ENCODE data around the gene SPDYE2B.
"Not testable (repeated sequence)": the region's sequence is repeated elsewhere in the genome, so short reads cannot be mapped to it uniquely, and the experiment has no call there.

SPDYE2B gene, protein sequence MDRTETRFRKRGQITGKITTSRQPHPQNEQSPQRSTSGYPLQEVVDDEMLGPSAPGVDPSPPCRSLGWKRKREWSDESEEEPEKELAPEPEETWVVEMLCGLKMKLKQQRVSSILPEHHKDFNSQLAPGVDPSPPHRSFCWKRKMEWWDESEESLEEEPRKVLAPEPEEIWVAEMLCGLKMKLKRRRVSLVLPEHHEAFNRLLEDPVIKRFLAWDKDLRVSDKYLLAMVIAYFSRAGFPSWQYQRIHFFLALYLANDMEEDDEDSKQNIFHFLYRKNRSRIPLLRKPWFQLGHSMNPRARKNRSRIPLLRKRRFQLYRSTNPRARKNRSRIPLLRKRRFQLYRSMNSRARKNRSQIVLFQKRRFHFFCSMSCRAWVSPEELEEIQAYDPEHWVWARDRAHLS

DNA sequence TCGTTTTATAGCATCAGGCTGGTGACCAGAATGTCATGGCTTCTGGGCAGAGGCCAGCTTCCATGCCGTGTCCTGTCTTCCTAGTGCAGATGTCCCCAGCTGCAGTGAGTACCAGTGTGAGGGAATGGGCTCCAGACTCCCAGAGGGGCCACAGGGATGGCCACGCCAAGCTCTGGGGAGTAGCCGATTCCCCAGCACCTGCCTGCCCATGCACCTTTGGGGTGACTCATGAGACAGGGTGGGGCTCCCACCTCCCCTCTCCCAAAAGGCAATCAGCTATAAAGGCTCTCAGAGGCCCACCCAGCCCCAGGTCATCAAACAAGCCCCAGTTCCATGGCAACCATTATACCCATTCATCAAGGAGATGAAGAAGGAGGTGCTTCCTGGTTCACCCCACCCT, at the start of gene SPDYE2B:
Gene SPDYE2B, plus strand, starts transcription at position 396 of the 400 bp plus-strand sequence. CDS start 2,030 bp downstream, outside the sequence.
- DNase-seq, result not testable (repeated sequence)

DNA sequence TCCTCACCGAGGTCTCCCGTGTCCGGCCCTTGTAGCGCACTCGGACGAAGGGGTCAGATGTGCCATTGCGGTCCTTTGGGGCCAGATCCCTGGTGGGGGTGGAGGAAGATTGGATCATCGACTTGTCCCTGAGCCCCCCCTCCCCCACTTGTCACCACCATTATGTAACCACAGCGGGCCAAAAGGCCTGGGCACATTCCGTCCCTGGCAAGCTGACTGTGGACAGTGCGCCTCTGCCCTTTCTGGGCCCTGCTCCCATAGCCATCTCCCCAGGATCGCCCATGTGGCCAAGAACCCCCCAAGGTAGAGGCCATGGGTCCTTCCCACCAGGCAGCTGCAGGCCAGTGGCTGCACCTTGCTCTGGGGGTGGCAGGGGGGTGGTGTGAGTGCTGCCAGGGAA, 47.8 kb upstream of the SPDYE2B start:
- not testable (repeated sequence) for DNase-seq

DNA sequence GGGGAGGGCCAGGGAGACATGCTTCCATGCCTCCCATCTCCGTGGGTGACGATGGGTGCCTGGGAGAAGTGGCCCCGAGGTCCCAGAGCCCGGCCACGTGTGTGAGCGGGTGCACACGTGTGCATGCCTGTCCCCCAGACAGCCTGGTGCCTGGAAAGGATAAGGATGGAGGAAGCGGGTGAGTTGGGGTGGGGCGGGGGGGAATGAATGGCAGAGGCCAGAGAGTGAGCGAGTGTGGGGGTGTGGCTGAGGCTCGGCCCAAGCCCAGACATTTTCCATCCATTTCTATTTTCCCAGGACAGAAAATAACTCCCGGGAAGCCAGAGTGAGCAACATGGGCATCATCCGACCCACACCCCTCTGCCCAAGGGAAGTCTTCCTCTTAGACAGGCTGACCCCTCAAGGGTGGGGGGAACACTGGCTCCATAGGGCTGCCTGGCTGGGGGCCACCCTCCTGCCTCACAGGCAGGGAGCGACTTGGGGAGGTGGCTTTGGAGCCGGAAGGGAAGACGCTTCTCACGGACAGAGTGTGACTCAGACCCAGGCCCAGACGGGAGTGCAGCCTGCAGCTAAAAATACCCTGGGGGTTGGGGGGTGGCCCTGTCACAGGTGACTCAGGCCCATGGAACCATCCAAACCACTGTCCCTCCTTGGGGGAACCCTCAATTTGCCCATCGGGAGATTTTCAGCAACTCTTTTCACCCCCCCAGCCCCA, 45.5 kb upstream of the SPDYE2B start:
- DNase-seq, result not testable (repeated sequence)

- not testable (repeated sequence) for DNase-seq
Observed at GRCh38 chr7:102606848-102607247, 43.3 kb upstream of the SPDYE2B start.

GRCh38 chr7:102609734-102610133, 40.4 kb upstream of the SPDYE2B start:
- not testable (repeated sequence) for DNase-seq

DNA sequence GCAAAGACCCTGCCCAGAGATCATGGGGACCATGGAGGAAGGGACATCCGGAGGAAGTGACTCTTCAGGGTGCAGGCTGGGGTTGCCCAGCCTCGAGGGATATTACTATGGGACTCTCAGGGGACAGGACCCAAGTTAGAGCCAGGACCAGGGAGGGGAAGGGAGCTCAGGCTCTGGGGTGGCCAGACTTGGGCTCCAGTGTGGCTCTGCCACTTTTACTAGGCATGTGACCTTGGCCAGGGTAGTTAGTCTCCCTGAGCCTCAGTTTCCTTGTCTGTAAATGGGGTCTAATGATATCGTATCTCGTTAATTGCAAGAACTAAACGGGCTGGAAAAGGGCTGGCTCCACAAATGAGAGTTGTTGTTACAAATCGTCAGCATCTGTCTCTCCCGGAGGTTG, 39.7 kb upstream of the SPDYE2B start:
- DNase-seq, result not testable (repeated sequence)

- not testable (repeated sequence) for DNase-seq
Observed at GRCh38 chr7:102611013-102611674, 39.0 kb upstream of the SPDYE2B start.

GRCh38 chr7:102611675-102612325, 38.3 kb upstream of the SPDYE2B start:
- not testable (repeated sequence) for DNase-seq

DNA sequence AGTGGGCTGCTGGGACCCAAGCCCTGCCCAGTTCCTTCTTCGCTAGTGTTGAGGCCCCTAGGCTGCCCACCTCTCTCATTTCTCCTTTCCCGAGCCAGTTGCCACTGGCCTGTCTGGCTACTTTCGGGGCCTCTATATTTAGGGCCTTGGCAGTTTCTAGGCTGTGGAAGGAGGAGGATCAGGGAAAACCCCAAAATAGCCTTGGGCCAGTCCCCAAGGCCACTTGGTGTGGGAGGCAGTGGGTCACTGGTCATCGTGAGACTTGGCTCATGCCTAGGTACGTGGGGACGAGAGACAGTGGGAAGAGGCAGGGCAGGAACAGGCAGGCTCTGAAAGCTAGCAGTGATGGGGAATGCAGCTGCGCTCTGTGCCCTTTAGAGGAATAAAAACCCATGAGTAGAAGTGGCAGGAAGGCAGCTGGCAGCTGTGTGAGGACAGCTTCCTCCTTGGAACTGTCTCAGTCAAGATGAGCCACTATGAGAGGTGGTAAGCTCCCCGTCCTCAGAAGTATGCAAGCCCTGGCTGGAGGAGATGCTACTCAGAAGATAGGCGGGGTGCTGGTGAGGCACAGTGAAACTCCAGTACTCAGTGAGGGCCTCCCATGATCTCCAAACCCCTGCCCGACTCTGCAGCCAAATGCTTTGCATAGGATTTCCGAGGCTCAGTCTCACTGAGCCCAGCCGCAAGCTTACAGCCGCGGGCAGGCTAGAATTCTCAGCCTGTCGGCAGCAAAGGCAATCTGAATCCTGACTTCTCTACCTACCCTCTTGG, 36.4 kb upstream of the SPDYE2B start:
- not testable (repeated sequence) for DNase-seq

DNA sequence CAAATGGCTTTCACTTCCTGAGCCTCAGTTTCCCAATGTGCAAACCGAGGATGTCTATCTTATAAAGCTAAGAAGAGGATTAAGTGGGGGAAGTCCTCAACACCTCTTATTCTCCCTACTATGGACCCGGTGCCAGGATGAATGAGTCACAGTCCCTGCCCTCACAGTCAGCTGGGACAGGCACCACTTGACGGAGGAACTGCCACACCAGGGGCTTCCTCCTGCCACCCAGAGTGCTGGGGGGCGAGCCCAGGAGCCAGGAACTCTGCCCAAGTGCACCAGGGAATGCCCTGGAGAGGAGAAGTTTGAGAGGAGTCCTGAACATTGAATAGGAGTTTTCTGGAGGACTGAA, 35.8 kb upstream of the SPDYE2B start:
- not testable (repeated sequence) for DNase-seq

DNA sequence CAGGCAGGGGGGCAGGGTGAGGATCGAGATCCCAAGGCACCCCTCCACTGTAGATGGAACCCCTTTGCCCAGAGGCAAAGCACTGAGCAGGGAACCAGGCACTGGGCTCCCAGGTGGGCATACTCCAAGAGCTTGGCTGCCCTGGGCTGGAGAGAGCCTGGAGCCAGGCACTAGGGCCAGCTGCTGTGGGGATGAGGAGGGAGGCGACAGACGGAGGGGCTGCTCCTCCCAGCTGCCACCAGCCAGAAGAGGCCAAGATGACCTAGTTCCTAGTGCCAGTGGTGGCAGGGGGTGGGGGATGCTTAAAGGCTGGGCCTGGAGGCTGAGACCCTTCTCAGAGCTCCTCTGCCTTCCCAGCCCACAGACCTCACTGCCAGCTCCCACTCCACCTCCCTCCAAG, 35.2 kb upstream of the SPDYE2B start:
- not testable (repeated sequence) for DNase-seq

- not testable (repeated sequence) for DNase-seq
Observed at GRCh38 chr7:102615930-102616329, 34.2 kb upstream of the SPDYE2B start.

- not testable (repeated sequence) for DNase-seq
Observed at GRCh38 chr7:102616507-102617125, 33.5 kb upstream of the SPDYE2B start, which contains the start of gene RASA4. Gene RASA4, minus strand, starts transcription at chr7:102616756. Its CDS starts 67 bp downstream, at chr7:102616689.

GRCh38 chr7:102618122-102618521, 32.0 kb upstream of the SPDYE2B start:
- DNase-seq, result not testable (repeated sequence)

DNA sequence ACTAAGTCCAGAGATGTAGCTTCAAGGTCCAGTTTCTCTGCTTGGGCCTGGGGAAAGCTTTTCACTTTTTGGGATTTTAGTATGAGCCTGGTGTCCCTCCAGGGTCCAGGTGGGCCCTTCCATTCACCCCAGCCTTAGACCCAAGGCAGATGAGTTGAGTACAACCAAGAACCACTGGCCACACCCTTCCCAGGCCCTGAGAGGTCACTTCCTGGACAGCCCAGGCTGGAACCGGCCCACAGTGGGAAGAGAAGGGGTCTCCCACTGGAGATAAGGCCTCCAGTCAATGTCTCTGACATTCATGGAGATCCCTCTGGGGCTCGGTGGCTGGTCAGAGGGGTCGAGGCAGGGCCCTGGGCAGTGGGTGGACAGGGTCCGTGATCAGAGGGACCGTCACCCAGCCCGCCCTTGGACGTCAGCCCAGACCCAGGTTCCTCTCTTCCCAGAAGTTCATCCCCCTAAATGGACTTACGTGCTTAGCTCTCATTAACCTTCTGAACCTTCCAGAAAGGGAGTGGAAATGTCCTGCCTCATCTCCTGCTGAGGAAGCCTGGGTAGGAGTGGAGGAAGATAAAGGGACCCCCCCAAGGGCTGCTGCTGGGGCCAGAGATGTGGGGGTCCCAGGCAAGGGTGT, 22.7 kb upstream of the SPDYE2B start:
- DNase-seq, result not testable (repeated sequence)

DNA sequence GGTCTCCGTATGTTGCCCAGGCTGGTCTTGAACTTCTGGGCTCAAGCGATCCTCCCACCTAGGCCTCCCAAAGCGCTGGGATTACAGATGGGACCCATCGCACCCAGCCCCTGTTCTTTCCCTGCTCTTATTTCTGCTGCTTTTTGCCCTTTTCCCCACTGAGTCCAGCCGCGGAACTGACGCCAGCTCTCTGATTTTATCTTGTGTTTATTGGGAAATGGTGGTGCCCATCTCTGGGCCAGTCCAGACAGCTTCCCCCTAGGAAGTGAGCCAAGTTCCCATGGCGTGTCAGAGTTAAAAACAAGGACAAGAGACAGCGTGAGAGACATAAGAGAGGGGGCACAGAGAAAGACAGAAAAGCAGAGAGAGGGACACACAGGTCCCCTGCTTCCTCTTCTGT, 19.5 kb upstream of the SPDYE2B start:
- not testable (repeated sequence) for DNase-seq

DNA sequence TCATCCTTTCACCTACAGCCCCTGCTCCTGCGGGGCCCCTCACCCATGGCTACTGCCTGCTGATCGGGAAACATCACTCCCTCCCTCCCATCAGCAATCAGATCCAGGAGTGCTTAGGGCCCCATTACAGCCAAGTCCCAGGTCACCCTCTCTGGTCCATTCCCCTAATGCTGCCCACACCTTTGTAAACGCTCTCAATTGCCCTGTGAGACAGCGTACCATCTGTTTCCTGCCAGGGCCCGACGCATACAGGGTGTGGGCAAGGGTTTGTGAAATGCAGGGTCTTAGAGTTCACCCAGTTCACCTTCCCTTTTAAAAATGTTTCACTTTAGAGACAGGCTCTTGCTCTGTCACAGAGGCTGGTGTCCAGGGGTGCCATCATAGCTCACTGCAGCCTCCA, 15.8 kb upstream of the SPDYE2B start:
- DNase-seq, result not testable (repeated sequence)

DNA sequence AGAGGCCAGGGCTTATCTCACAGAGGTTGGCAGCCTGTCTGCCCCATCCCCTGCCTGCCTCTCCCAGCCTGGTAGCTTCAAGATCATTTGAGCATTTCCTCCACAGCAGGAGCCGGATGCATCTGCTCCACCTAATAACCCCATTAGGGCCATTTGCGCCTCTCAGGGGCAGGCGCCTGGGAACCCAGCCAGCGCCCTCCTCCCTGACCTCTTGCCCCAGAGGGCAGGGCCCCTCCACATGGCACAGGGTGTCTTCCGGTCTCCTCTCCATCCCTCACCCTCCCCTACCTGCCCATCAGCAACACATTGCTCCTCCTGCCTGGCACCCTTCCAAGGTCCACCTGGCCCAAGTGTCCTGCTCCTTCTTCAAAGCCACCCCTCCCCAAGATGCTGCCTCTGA, 14.8 kb upstream of the SPDYE2B start:
- DNase-seq, result not testable (repeated sequence)

GRCh38 chr7:102636956-102637355, 13.2 kb upstream of the SPDYE2B start:
- not testable (repeated sequence) for DNase-seq

DNA sequence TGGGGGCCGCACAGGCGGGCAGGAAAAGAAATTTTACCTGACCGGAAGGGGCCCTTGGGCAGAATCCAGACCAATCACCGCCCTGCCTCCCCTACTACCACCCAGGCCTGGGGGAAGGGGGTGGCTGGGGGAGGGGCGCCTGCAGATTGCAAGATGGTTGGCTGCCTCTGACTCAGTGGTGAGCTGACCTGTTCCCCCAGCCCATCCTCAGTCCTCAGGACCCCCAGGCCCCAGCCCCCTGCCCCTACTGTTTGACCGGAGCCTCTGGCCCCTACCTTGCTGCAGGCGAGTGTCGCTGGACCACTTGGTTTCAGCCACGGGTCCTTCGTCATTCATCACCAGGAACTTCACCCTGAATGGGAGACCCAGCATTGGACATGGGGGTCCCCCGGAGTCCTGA, 11.3 kb upstream of the SPDYE2B start:
- DNase-seq, result not testable (repeated sequence)

- not testable (repeated sequence) for DNase-seq
Observed at GRCh38 chr7:102642691-102643090, 7.4 kb upstream of the SPDYE2B start, which contains the start of gene UPK3BL1. Gene UPK3BL1, minus strand, starts transcription at chr7:102642791. Its CDS starts 50 bp downstream, at chr7:102642741.
